ENCODE measurements around the gene COX19. TPM values are rescaled to one million over a fixed set of nuclear protein-coding genes. Genes with fewer than 3 reads are reported as not detected.
A peak's percentile ranks its signal among the peaks of the same experiment; 100 is the strongest.

The COX19 gene
- total and polyA plus RNA-seq, 2 of the 13 experiments (the other 11 are each of a cell fraction or from before 2014, with no cell fraction given), result 11.5 to 21.7 TPM

GRCh38 chr7:963236-964078 is 11.9 kb downstream of the COX19 start (continued):
- TF ChIP-seq ZNF512B (CRISPR knock-in tag; IDR thresholded peaks at IDR 0.05; ENCODE audit: borderline replicate concordance) (no peak), SMAD9 (CRISPR knock-in tag; IDR thresholded peaks at IDR 0.05) (no peak), ARID2 (CRISPR knock-in tag; IDR thresholded peaks at IDR 0.05; ENCODE audit: borderline replicate concordance) (no peak), TCF7 (IDR thresholded peaks at IDR 0.05; ENCODE audit: low read depth) (no peak), TEAD2 (CRISPR knock-in tag; IDR thresholded peaks at IDR 0.05) (no peak), ZBTB3 (CRISPR knock-in tag; IDR thresholded peaks at IDR 0.05; ENCODE audit: borderline replicate concordance, low read depth) (no peak), ARNT (IDR thresholded peaks at IDR 0.05) (no peak), ZNF292 (CRISPR knock-in tag; IDR thresholded peaks at IDR 0.05; ENCODE audit: borderline replicate concordance, low read depth) (no peak), ZNF431 (CRISPR knock-in tag; IDR thresholded peaks at IDR 0.05; ENCODE audit: borderline replicate concordance, low read depth) (no peak), CCDC6 (CRISPR knock-in tag; IDR thresholded peaks at IDR 0.05) (no peak), ZNF672 (CRISPR knock-in tag; IDR thresholded peaks at IDR 0.05) (no peak), KLF13 (CRISPR knock-in tag; IDR thresholded peaks at IDR 0.05) (no peak), IKZF4 (CRISPR knock-in tag; IDR thresholded peaks at IDR 0.05; ENCODE audit: borderline replicate concordance, low read depth, not compliant biosample characterization) (no peak), FLYWCH1 (CRISPR knock-in tag; IDR thresholded peaks at IDR 0.05) (no peak), SPEN (CRISPR knock-in tag; IDR thresholded peaks at IDR 0.05; ENCODE audit: low read depth) (peak; percentile 51), SIX1 (CRISPR knock-in tag; IDR thresholded peaks at IDR 0.05; ENCODE audit: borderline replicate concordance) (no peak), KDM1A (CRISPR knock-in tag; IDR thresholded peaks at IDR 0.05) (no peak), CBFB (CRISPR knock-in tag; IDR thresholded peaks at IDR 0.05) (0 out of 2 replicates have a peak, but pooled peaks have one; percentile 32), MLLT10 (CRISPR knock-in tag; IDR thresholded peaks at IDR 0.05) (no peak)
